Inflammatory macrophage treated with lipopolysaccharide for 1 hour (primary cell): Measurements from ENCODE around the gene GLP2R.
"Not testable (repeated sequence)": the region's sequence is repeated elsewhere in the genome, so short reads cannot be mapped to it uniquely, and the experiment has no call there.

Experiments used
- DNase-seq, 2 donors: peaks; one replicate each; pipeline ENCODE4 v3.0.0-alpha.2; 2020 to 2022

The GLP2R gene, protein sequence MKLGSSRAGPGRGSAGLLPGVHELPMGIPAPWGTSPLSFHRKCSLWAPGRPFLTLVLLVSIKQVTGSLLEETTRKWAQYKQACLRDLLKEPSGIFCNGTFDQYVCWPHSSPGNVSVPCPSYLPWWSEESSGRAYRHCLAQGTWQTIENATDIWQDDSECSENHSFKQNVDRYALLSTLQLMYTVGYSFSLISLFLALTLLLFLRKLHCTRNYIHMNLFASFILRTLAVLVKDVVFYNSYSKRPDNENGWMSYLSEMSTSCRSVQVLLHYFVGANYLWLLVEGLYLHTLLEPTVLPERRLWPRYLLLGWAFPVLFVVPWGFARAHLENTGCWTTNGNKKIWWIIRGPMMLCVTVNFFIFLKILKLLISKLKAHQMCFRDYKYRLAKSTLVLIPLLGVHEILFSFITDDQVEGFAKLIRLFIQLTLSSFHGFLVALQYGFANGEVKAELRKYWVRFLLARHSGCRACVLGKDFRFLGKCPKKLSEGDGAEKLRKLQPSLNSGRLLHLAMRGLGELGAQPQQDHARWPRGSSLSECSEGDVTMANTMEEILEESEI

DNA sequence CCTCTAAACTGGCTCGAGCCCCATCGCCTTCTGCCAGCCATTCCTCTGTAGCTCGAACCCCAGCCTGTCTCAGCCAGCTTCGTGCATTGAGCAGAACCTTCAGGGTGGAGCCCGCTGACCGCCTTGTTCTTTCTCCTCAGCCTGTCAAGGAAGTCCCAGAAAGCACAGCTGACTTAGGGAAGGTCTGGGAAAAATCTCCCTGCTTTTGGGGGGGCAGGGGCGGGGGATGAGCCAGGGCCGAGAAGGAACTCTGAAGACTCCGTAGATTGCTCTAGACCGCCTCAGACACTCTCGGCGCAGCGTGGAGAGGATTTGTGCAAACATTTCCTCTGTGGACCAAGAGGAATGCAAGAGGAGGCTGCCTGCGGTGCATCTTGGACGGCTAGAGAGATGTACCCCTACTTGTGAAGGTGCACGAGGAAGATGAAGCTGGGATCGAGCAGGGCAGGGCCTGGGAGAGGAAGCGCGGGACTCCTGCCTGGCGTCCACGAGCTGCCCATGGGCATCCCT lies at the start of gene GLP2R:
TSS of gene GLP2R (plus strand) at position 284 of the 510 bp plus-strand sequence. CDS start at position 424, 140 bp downstream.
- DNase-seq, result no peak

DNA sequence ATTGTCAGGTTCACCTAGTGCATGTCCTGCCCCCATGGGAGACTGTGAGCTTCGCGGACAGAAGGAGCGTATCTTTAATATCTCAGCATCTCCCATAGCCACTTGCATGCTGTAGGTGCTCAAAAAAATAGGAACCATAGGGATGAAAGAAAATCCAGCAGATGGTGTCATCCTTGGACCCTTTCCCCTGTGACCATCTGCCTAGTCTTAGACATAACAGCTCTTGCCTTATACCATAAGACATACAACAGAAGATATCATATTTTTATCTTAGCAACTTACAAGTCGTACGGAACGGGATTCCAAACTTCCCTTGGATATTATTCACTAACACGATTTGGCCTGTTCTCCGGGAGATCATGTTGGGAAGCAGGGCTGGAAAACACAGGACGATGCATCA lies 48.8 kb upstream of the GLP2R start:
- no peak for DNase-seq

DNA sequence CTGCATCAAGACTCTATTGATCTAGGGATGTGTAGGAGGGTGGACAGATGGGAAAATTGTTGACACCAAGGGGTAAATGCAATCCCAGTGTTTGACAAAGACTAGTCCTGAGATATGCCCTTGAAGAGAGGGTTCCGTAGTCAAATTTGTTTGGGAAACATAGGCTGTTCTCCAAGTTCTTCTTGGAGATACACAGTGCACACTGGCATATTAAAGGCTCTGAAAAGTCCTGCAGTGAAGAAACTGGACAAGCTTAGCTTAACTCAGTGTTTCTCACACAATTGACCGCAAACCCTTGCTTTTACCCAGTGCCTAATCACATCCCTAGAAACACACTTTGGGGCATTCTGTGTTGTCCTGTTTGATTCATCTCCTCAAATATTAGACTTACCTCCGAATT lies 45.2 kb upstream of the GLP2R start:
- DNase-seq, result no peak

DNA sequence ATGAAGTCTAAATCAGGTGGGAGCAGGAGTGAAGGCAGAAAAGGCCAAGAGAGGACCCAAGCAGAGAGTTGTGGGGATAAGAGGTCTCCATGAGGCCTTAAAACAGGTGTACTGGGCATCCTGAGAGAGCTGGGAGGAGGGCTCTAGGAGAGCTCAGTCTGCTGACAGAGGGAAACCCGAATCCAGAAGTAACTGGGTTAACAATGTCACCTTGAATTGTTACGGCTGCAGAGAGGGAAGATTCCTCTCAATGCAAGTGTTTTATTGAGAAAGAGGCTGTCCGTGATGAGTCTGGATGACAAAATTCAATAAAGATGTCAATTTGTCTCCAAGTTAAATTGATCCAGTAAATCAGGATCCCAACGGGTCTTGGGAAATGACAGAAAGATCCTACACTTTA lies 42.7 kb upstream of the GLP2R start:
- DNase-seq, result no peak

DNA sequence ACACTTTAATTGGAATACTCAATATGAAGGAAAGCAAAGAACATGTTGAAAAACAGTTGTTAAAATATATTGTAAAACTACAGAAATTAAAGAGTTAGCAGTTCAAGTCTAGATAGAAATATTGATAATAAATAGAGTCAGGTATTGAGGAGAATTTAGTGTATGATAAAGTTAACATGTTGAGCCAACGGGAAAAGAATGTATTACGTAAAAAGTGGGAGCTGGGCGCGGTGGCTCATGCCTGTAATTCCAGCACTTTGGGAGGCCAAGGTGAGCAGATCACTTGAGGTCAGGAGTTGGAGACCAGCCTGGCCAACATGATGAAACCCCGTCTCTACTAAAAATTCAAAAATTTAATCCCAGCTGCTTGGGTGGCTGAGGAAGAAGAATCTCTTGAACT lies 42.3 kb upstream of the GLP2R start:
- DNase-seq, result not testable (repeated sequence)

DNA sequence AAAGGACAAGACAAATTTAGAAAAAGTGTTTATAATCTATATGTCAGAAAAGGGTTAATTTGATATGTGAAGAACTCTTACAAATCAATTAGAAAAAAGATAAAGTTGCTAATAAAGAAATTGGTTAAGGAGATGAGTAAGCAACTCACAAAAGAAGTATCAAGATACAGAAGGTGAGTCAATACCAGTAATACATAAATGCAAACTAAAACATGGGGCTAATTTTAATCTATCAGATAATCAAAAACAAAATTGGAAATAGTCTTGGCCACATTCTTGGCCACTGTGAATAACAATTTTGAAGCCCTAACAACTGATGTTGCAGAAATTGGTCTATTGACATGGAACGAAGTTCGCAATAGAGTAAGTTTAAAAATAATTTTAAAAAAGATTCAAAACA lies 41.2 kb upstream of the GLP2R start:
- no peak for DNase-seq

DNA sequence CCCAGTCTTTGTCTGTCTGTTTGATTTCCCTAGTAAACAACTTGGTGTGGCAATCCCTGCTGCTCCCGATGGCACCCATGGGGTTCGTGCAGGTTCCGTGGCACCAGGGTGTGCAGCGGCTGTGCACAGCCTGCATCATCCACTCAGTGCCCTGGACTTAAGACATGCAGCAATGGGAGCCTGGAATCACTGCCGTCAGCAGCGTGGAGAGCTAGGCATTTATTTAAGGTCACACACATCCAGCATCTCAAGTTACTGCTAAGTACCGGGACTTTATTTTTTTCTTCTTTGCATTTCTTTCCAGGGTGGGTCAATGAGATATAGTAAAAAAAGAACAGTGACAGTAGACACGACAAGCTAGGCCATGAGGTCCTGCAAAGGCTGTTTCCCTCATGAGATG lies 37.1 kb upstream of the GLP2R start:
- DNase-seq, result no peak

DNA sequence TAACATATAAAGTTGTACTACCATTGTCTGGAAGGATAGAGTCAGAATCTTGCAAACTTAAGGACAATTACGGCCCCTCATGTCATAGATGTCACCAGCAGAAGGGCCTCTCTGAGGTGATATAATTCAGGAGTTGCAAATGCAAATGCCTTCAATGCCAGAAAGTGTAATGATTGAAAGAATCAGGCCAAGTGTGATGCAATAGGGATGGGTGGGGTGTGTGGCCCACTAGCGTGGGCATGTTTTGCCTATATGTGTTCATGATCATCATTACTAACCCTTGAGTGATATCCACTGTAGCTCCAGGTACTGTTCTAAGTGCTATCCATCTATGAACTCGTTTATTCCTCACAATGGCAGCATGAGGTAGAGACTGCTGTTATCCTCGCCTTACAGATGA lies 35.4 kb upstream of the GLP2R start:
- DNase-seq, result no peak

DNA sequence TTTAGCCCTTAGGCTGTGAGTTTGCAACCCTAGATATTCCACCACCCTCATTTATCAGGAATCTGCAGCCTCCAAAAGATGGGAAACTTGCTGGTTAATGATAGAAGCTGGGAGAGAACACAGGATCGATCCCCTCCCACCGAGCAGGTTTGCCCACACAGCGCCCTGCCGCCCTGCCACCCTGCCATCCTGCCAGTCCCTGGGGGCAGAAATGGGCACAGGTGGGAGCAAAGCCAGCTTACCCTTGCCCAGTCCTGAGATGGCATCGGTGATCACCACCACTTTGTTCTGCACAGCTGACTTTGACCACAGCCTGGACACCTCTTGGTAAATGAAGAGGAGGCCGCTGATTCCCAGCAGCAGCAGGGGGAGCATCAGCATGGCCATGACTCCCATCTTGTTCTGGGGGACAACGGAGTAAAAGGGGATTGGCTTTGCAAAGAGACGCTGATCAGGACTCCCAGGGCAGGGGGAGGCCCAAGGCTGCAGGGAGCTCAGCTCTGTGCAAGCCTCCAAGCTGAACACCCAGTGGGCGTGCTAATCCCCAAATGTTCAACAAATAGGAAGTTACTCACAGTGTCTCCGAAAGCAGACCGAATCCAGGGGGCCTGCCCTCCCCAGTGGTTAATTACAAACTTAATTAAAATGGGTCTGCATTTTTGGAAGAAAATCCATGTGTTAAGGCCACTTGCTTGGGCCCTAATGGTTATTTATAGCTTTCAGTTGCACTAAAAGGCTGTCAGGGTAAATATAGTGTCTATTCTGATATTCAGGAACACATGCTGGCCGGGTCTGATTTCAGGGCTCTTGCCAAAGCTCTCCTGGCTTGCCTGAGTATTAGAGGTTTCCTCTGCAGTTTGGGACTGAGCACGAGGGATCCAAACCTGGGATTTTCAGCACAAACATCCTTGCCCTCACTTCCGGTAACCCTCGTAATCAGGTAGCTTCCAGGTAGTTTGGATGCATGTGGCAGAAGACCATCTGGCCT lies 34.5 kb upstream of the GLP2R start, which contains the start of gene DHRS7C:
TSS of gene DHRS7C (minus strand) at position 704 of the 988 bp plus-strand sequence. CDS start at position 396, 308 bp downstream.
- DNase-seq, result no peak

DNA sequence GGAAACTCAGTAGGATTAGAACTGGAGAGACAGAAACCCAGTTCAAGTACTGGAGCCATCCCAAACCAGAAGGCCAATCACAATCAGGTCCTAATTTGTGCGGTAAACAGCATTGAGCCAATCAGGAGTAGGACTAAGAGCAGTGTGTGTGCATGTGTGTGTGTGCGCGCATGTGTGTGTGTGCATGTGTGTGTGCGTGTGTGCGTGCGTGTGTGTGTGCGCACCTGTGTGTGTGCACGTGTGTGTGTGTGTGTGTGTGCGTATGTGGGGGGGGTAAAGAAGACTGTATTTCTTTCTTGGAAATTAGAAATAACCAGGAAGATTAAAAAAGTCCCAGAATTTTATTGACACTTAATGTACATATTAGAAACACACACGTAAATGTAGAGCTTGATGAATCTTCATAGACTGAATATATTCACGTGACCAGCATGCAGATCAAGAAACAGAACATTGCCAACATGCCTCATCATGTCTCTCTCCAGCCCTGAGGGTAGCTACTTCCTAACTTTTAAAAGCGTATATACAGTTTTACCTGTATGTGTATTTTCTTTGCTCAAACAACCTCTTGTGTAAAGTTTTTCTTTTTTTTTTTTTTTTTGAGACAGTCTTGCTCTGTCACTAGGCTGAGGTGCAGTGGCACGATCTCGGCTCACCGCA lies 33.4 kb upstream of the GLP2R start:
- no peak for DNase-seq

DNA sequence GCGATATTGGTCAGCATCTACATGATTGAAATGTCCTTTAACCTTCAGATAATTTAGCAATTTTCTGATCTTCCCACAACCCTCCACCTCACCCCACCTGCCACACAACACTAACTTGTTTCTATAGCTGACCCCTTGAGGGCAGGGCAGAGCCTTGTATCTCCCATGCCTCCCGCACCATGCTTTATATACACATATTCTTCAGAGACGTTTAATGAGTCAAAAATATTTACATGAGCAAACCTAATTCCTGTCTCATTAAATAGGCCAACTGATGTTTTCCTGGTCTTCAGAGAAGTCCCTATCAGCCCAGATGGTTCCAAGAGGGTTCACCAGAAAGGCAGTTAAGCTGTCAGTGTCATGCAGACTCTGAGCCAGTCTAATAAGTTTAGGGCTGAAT lies 27.7 kb upstream of the GLP2R start:
- no peak for DNase-seq

DNA sequence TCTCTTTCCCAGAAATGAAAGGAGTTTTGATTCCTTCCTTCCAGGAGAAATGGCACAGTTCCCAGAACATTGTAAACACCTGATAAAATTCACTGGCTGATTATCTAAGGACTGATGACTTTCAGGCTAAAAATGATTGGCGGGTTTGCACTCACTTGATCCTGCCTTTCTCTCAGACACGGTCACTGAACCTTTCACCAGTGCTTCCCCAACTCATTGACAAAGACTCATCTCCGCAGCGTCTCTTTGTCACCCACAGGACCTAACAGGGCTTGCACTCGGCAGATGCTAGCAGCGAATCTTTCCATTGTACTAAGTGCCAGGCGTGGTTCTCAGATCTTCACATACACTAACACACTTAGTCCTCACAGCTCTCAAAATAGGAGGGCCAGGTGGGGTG lies 27.0 kb upstream of the GLP2R start:
- DNase-seq, result no peak

DNA sequence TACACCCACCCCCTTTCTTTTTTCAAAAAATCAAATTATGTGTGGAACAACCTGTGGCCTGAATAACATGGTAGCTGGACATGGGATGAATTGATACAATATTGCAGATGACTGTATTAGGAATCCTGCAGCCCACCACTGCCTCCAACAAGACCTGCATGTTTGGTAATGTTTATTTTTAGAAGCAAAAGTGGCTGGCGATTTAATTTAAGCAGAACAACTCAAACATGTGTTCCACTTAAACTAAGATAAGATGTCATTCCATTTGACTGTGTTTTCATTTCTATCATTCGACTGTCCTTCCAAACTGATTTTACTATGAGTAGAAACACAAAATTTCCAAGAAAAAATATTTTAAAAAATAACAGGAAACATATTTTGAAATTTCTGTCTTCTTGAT lies 24.2 kb upstream of the GLP2R start:
- no peak for DNase-seq

DNA sequence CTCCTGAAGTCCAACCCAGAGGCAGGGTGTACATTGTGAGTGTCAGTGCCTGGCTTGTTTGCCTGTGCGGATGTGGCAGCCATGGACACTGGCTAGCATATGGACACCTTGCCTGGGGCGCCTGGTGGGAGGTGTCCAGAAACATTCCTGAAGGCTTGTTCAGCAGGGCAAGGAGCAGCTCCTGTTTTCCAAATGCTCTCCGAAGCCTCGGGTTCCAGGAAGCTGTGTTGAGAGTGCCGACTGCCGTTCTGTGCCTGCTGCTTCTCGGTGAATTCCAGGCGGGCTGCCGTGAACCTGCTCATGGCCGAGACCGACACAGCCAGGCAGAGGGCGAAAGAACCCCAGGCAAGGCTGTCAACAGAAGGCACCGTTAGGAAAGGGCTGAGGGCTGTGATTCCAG lies 23.4 kb upstream of the GLP2R start:
- no peak for DNase-seq

DNA sequence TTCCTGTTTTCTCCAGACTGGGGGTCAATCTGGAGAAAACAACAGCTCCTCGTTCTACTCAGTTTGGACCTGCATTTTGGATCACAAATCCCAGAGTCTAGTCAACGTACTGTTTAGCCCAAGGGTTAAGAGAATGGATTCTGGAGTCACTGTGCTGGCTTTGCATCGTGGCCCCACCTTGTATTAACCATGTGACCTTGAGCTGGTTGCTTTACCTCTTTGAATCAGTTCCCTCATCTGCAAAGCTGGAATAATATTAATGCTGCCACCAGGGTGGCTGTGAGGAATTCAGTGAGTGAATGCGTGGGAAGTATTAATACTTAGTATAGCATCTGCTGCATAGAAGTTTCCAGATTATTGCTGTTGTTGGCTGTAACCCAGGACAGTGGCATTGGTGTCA lies 23.0 kb upstream of the GLP2R start:
- DNase-seq, result no peak

DNA sequence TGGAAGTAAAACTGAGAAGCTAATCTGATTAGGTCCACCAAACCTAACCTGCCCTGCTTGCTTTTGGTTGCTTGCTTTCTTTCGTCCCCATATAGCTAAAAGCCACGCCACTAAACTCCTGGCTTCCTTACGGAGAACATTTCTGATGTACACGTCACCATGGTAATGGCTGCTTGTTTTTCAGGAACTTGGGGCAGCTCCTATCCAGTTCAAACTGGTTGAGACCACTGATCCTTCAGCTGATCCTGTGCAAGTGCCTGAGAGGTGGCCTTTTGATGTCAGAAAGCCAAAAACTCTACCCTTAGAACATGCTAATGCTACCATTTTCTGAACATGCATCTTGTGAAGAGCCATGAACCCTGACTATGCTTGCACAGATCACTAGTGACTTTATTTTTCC lies 20.0 kb upstream of the GLP2R start:
- no peak for DNase-seq

DNA sequence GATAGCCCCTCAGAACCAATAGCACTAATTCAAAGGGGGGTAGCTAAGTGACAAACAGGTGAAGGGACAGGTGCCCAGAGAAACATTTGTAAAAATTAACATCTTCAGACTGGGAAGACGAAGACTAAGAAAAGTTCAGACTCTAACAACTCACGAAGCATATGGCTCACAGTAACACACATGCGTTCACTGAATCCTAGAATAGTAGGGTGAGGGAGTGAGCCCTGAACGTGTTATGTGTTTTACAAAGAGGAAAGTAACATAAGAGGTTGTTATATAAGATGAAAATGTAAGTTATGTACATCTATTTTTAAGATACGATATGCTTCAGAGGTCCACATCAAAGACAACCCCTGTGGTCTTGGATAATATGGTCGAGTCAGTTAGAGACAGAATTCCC lies 19.0 kb upstream of the GLP2R start:
- no peak for DNase-seq

DNA sequence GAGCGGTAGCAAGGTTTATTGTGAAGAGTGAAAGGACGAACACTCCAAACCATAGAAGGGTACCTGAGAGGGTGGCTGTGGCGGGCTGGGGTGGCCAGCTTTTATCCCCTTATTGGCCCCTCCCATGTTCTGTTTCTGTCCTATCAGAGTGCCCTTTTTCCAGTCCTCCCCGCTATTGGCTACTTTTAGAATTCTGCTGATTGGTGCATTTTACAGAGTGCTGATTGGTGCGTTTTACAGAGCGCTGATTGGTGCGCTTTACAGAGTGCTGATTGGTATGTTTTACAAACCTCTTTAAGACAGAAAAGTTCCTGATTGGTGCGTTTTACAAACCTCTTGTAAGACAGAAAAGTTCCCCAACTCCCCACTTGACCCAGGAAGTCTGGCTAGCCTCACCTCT lies 16.3 kb upstream of the GLP2R start:
- no peak for DNase-seq

DNA sequence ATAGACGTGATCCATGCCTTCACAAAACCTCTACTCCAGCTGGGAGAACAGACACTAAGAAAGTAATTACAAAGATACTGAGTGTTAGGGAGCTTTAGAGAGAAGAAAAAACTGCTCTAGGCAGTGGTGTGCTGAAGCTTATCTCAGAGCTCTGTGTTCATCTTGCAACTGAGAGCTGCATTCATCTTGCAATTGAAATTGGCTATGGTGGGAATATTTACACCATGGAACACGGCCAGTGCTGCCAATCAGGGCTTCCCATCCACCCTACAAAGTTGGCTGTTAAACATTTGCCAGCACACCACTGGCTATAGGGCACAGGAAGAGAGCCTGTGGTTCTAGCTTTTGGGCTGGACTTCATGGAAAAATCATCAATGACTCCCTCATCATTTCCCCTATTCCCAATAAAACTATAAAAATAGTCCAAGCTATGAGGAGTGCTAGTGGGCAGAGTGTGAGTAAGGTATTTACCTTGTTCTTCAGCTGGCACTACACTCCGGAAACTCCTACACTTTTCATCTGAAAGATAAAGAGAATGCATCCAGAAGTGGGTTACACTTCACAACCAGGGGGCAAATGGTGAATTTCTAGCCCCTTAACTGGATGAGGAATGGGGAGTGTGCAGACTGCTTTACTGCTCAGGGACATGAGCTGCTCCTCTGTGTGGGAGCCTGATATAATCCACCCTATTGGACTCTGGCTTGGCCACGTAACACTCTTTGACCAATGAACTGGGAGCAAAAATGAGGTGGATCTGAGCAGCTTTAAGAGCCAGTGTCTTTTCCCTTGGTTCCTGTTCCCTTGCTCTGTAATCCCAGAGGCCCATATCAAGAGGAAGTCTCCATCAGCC lies 15.4 kb upstream of the GLP2R start:
- no peak for DNase-seq

DNA sequence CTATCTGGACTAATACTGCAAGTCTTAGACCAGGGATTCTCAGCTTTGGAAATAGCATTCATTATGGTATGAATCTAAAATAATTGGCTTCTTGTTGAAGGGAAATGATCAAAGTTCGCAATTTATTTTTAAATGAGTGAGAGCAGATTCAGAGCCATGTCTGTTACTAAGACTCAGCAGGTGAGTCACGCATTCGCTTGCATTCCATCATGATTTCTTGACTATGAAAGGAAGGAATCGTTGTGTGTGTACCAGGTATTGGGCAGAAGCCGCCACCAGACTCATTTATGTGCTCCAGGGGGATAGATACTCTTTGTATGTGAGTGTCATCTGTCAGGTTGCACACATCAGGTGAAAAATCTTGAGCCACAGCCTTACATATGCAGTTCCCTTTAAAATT lies 14.6 kb upstream of the GLP2R start:
- no peak for DNase-seq

DNA sequence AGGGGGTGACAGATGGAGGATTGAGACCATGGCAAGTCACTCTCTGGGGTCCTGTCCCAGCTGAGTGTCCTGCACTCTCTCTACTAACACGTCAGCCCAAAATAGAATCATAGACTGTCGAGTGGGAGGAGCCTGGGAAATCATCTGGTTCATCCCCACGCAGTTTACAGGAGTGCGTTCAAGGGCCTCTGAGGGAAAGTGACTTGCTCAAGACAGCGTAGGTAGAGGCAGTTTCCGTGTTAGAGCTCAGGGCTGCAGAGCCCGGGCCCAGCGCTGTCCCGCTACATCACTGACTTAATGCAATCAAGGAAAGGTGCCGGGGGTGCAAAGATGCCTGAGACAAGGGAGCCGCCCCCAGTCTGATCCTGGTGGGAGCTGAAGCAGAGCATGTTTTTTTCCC lies 14.2 kb upstream of the GLP2R start:
- no peak for DNase-seq

DNA sequence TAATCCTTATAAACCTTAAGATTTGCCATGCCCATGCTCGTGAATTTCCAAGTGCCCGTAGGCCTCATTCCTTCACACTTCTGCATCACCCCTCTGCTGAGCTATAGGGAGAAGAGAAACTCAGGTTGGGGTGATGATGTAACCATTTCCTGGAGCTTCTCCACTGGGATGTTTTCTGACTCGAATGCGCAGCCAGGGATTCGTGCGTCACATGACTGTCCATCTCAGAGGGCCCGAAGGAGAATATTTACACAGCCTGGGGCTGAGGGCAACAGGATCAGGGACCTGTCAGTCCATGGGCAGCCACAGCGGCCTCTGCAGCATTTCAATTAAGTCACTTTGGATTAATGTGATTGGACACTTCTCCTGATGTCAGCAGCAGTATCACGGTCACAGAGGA lies 12.6 kb upstream of the GLP2R start:
- DNase-seq, result no peak
